Upper lobe of left lung (tissue), 4 donors: ENCODE data around the gene DLGAP1.

Source experiments
- EP300 ChIP-seq, 4 donors: sonication (generic); formaldehyde crosslinking; IDR thresholded peaks; one replicate each; pipeline ENCODE4 v1.5.1; 2017; ENCODE audit warnings: antibody characterized with exemption in 4 of 4, control low read depth in 2 of 4
- POLR2A ChIP-seq, 4 donors: fragments of 450-650 bp; IDR thresholded peaks; one replicate each; pipeline ENCODE4 v1.5.1; 2016 to 2017; ENCODE audit warnings: antibody characterized with exemption in 4 of 4, mild to moderate bottlenecking in 2 of 4
- POLR2AphosphoS5 ChIP-seq, 2 donors: sonication (generic); formaldehyde crosslinking; IDR thresholded peaks; one replicate each; pipeline ENCODE4 v1.5.1; 2017; ENCODE audit warnings: antibody characterized with exemption in 2 of 2
- TF ChIP-seq, protein P1 (sequence below), 6 experiments: fragments of 450-650 bp in 4 of 6; fragments of 200-600 bp in 2 of 6; sonication (generic) in 2 of 6; IDR thresholded peaks; one replicate each; pipeline ENCODE4 v1.5.1; 2016 to 2019; ENCODE audit warnings: antibody characterized with exemption in 6 of 6

DNA sequence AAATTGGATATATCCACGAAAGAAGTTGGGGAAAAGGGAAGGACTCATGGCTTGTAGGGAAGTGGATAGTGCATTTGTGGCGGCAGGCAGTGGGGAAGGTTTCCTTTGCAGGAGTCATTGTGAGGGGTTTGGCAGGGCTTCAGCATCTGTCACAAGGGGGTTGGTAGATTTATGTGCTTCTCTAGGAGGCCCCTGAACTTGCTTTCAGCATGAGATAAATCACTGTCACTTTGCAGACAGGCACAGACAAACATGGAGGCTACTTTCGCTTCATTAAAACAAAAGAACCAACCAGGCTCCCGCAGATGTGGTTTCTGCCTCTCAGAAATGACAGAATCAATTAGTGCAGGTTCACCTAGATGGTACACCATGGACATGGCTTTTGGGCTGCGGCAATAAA, 664.4 kb downstream of the DLGAP1 start:
- TF ChIP-seq POLR2AphosphoS5 (IDR thresholded peaks at IDR 0.05) (no peak), POLR2A (IDR thresholded peaks at IDR 0.05) (no peak), EP300 (IDR thresholded peaks at IDR 0.05) (no peak)
- TF ChIP-seq, protein P1, sequence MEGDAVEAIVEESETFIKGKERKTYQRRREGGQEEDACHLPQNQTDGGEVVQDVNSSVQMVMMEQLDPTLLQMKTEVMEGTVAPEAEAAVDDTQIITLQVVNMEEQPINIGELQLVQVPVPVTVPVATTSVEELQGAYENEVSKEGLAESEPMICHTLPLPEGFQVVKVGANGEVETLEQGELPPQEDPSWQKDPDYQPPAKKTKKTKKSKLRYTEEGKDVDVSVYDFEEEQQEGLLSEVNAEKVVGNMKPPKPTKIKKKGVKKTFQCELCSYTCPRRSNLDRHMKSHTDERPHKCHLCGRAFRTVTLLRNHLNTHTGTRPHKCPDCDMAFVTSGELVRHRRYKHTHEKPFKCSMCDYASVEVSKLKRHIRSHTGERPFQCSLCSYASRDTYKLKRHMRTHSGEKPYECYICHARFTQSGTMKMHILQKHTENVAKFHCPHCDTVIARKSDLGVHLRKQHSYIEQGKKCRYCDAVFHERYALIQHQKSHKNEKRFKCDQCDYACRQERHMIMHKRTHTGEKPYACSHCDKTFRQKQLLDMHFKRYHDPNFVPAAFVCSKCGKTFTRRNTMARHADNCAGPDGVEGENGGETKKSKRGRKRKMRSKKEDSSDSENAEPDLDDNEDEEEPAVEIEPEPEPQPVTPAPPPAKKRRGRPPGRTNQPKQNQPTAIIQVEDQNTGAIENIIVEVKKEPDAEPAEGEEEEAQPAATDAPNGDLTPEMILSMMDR (IDR thresholded peaks at IDR 0.05): no peak
